ENCODE results near the gene UGT1A1.
A peak's percentile ranks its signal among the peaks of the same experiment; 100 is the strongest.
"Not testable (repeated sequence)": the region's sequence is repeated elsewhere in the genome, so short reads cannot be mapped to it uniquely, and the experiment has no call there.

The UGT1A1 gene

GRCh38 chr2:233760043-233760442 is at the start of gene UGT1A1:
UGT1A1 (plus strand) TSS chr2:233760270; CDS start chr2:233760288, 18 bp downstream.
- H3K4me3 ChIP-seq (ENCODE audit: low read depth, low read length), result no peak within 1 kb of the TSS
- no peak for TF ChIP-seq CTCF (IDR thresholded peaks at IDR 0.05; ENCODE audit: low read depth, low read length)

- H3K4me3 ChIP-seq (ENCODE audit: low read depth, low read length), result no peak overlapping the region
- TF ChIP-seq CTCF (IDR thresholded peaks at IDR 0.05; ENCODE audit: low read depth, low read length), result peak; percentile 89
Observed at GRCh38 chr2:233711312-233712008, 48.6 kb upstream of the UGT1A1 start.

DNA sequence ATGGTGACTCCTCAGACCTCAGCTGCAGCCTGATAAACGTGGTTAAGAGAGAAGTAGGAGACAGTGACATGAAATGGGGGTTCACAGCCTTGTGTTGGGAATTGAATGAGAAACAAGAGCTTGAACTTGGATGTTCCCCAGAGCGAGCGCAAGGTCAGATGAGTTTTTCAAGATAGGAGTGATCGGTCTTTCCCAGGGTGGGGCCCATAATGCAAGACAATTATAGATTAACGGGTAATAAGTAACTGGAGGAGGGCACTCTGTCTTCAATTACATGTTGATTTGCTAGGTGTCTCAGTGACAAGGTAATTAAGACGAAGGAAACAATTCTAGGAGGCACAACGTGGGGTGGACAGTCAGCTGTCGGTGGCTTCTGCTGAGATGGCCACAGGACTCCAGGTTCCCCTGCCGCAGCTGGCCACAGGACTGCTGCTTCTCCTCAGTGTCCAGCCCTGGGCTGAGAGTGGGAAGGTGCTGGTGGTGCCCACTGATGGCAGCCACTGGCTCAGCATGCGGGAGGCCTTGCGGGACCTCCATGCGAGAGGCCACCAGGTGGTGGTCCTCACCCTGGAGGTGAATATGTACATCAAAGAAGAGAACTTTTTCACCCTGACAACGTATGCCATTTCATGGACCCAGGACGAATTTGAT is 47.3 kb upstream of the UGT1A1 start, which contains the start of gene UGT1A5:
Gene UGT1A5, plus strand, starts transcription at position 297 of the 651 bp plus-strand sequence. Its CDS starts 85 bp downstream, at position 382.
- TF ChIP-seq CTCF (IDR thresholded peaks at IDR 0.05; ENCODE audit: low read depth, low read length), result no peak
- no peak within 1 kb of the TSS for H3K4me3 ChIP-seq (ENCODE audit: low read depth, low read length)

GRCh38 chr2:233713262-233713615 is 46.8 kb upstream of the UGT1A1 start:
- H3K4me3 ChIP-seq (ENCODE audit: low read depth, low read length), result no peak overlapping the region
- TF ChIP-seq CTCF (IDR thresholded peaks at IDR 0.05; ENCODE audit: low read depth, low read length), result no peak

- H3K4me3 ChIP-seq (ENCODE audit: low read depth, low read length), result no peak overlapping the region
- no peak for TF ChIP-seq CTCF (IDR thresholded peaks at IDR 0.05; ENCODE audit: low read depth, low read length)
Observed at GRCh38 chr2:233714121-233714520, 45.9 kb upstream of the UGT1A1 start.

GRCh38 chr2:233718552-233718951 is 41.5 kb upstream of the UGT1A1 start, which contains the start of gene UGT1A4:
UGT1A4 (plus strand) TSS chr2:233718736; CDS start chr2:233718821, 85 bp downstream.
- TF ChIP-seq CTCF (IDR thresholded peaks at IDR 0.05; ENCODE audit: low read depth, low read length), result no peak

DNA sequence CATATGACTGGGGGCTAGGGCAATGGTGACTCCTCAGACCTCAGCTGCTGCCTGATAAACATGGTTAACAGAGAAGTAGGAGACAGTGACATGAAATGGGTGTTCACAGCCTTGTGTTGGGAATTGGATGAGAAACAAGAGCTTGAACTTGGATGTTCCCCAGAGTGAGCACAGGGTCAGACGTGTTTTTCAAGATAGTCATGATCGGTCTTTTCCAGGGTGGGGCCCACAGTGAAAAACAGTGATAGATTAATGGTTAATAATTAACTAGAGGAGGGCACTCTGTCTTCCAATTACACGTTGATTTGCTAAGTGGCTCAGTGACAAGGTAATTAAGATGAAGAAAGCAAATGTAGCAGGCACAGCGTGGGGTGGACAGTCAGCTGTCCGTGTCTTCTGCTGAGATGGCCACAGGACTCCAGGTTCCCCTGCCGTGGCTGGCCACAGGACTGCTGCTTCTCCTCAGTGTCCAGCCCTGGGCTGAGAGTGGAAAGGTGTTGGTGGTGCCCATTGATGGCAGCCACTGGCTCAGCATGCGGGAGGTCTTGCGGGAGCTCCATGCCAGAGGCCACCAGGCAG is 31.3 kb upstream of the UGT1A1 start, which contains the start of gene UGT1A3:
Gene UGT1A3, plus strand, starts transcription at position 320 of the 579 bp plus-strand sequence. Its CDS starts 85 bp downstream, at position 405.
- no peak within 1 kb of the TSS for H3K4me3 ChIP-seq (ENCODE audit: low read depth, low read length)
- no peak for TF ChIP-seq CTCF (IDR thresholded peaks at IDR 0.05; ENCODE audit: low read depth, low read length)

More at GRCh38 chr2:233718552-233718951, 41.5 kb upstream of the UGT1A1 start, which contains the start of gene UGT1A4:
- H3K4me3 ChIP-seq (ENCODE audit: low read depth, low read length), result no peak within 1 kb of the TSS

DNA sequence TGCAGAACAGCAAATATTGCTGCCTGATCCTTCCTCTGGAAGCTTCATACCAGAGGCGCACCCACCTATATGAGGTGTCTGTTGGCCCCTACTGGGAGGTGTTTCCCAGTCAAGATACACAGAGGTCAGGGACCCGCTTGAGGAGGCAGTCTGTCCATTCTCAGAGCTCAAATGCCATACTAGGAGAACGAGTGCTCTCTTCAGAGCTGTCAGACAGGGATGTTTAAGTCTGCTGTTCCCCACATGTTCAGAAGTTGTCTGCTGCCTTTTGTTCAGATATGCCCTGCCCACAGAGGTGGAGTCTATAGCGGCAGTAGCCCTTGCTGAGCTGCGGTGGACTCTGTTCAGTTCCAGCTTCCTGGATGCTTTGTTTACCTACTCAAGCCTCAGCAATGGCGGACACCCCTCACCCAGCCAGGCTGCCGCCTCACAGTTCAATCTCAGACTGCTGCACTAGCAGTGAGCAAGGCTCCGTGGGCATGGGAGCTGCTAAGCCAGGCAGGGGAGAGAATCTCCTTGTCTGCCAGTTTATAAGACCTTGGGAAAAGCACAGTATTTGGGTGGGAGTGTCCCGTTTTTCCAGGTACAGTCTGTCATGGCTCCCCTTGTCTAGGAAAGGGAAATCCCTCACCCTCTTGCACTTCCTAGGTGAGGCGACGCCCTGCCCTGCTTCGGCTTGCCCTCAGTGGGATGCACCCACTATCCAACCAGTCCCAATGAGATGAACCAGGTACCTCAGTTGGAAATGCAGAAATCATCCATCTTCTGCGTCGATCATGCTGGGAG is 23.0 kb upstream of the UGT1A1 start:
- not testable (repeated sequence) for H3K4me3 ChIP-seq (ENCODE audit: low read depth, low read length)
